Measurements from ENCODE around the gene DHTKD1. TPM values are rescaled to one million over a fixed set of nuclear protein-coding genes. Genes with fewer than 3 reads are reported as not detected.

Gene DHTKD1
- total RNA-seq, 1 experiment from 2014 or later = 53.2 TPM

DNA sequence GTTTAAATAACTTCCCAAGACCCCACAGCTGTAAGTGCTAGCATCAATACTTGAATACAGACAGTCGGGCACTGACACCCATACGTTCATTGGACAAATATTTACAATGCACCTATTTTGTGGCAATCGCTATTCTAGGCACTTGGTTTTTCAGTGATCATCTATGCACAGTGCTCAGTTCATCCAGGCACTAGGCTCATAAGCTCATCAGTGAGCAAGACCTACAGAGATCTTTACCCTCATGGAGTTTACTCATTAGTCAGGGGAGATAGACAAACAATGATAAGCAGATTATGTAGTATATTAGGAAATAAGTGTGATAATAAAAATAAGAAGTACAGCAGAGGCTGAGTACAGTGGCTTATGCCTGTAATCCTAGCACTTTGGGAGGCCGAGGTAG lies 7.6 kb upstream of the DHTKD1 start:
- Histone ChIP-seq H2BK20ac (ENCODE audit: low read depth, low read length, poor library complexity, severe bottlenecking) (no peak overlapping the region), H3K4me2 (ENCODE audit: insufficient read depth, insufficient read length, low read length) (no peak overlapping the region), H3K23me2 (ENCODE audit: insufficient read length, low read depth, low read length, poor library complexity, severe bottlenecking) (no peaks in the 10 kb centered on the region), H2AK5ac (ENCODE audit: insufficient read length, low read length) (no peak overlapping the region), H3K27me3 (ENCODE audit: insufficient read depth, low read length) (no peaks in the 10 kb centered on the region), H3K79me2 (ENCODE audit: insufficient read depth, low read length) (no peaks in the 10 kb centered on the region), H3K9ac (ENCODE audit: extremely low read depth, insufficient read length, low read length) (no peak overlapping the region), H2BK12ac (ENCODE audit: insufficient read length, low read depth, low read length) (no peak overlapping the region), H2BK120ac (ENCODE audit: low read depth, low read length, poor library complexity, severe bottlenecking) (no peak overlapping the region), H3K27ac (ENCODE audit: insufficient read length, low read depth, low read length) (no peak overlapping the region), H4K5ac (ENCODE audit: insufficient read length, low read depth, low read length) (no peak overlapping the region), H2BK5ac (ENCODE audit: insufficient read length, low read length) (no peak overlapping the region), H4K20me1 (ENCODE audit: control insufficient read depth, insufficient read depth, insufficient read length) (no peaks in the 10 kb centered on the region), H3K23ac (ENCODE audit: insufficient read length, low read depth, low read length) (no peak overlapping the region), H3K79me1 (ENCODE audit: insufficient read depth, low read depth, low read length, poor library complexity, severe bottlenecking) (no peaks in the 10 kb centered on the region), H3K14ac (ENCODE audit: insufficient read depth, low read length) (no peak overlapping the region), H3K4me1 (ENCODE audit: insufficient read depth, low read length) (no peaks in the 10 kb centered on the region), H4K91ac (ENCODE audit: insufficient read length, low read depth, low read length) (no peak overlapping the region), H3T11ph (ENCODE audit: low read length) (no peak overlapping the region), H3K9me3 (ENCODE audit: control insufficient read depth, low read depth, low read length) (no peaks in the 10 kb centered on the region), H3K56ac (ENCODE audit: insufficient read length, low read depth, low read length) (no peak overlapping the region), H2AFZ (ENCODE audit: low read length) (no peak overlapping the region), H2BK15ac (ENCODE audit: low read depth, low read length) (no peak overlapping the region), H3K18ac (ENCODE audit: insufficient read length, low read depth, low read length) (no peak overlapping the region), H3K4ac (ENCODE audit: low read depth, low read length) (no peak overlapping the region), H4K8ac (replicated peaks; ENCODE audit: insufficient read length, low read depth, low read length) (no peak overlapping the region)
- Mint-ChIP-seq H3K36me3 (ENCODE audit: insufficient read depth in 1 of 3, low read depth in 3 of 3) (no peaks in the 10 kb centered on the region), H3K27me3 (ENCODE audit: low read depth) (no peaks in the 10 kb centered on the region; the same call in 1 of the 2 replicates), H3K27ac (no peak overlapping the region; a peak in 1 of 7 replicates), H3K4me1 (peaks cover 11 to 13% of the 10 kb centered on the region in 2 experiments), H3K4me3 (no peak overlapping the region), H3K9me3 (no peaks in the 10 kb centered on the region; a peak in 1 of 5 replicates)
- WGBS (ENCODE audit: extremely low coverage, insufficient read length, low lambda C conversion rate) = no CpG with 5 or more reads among the region's 4 CpGs
- TF ChIP-seq, protein P1, sequence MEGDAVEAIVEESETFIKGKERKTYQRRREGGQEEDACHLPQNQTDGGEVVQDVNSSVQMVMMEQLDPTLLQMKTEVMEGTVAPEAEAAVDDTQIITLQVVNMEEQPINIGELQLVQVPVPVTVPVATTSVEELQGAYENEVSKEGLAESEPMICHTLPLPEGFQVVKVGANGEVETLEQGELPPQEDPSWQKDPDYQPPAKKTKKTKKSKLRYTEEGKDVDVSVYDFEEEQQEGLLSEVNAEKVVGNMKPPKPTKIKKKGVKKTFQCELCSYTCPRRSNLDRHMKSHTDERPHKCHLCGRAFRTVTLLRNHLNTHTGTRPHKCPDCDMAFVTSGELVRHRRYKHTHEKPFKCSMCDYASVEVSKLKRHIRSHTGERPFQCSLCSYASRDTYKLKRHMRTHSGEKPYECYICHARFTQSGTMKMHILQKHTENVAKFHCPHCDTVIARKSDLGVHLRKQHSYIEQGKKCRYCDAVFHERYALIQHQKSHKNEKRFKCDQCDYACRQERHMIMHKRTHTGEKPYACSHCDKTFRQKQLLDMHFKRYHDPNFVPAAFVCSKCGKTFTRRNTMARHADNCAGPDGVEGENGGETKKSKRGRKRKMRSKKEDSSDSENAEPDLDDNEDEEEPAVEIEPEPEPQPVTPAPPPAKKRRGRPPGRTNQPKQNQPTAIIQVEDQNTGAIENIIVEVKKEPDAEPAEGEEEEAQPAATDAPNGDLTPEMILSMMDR (conservative IDR thresholded peaks at IDR 0.05) = no peak
- no peak for DNase-seq
